ENCODE results near the gene CAPN10.

Gene CAPN10

GRCh38 chr2:240565333-240566202 is 21.0 kb upstream of the CAPN10 start:
- H3K27ac ChIP-seq = peak overlapping the region; percentile 94
- no peak for TF ChIP-seq CTCF (conservative IDR thresholded peaks at IDR 0.05)
- no peak for TF ChIP-seq ZFX (IDR thresholded peaks at IDR 0.05)

GRCh38 chr2:240566203-240567136 is 20.1 kb upstream of the CAPN10 start:
- H3K27ac ChIP-seq = peak overlapping the region; percentile 94
- TF ChIP-seq ZFX (IDR thresholded peaks at IDR 0.05) (no peak), CTCF (conservative IDR thresholded peaks at IDR 0.05) (peak; percentile 96)

- H3K27ac ChIP-seq = peak overlapping the region; percentile 94
- TF ChIP-seq ZFX (IDR thresholded peaks at IDR 0.05) (no peak), CTCF (conservative IDR thresholded peaks at IDR 0.05) (no peak)
Observed at GRCh38 chr2:240567137-240567871, 19.2 kb upstream of the CAPN10 start.

- TF ChIP-seq ZFX (IDR thresholded peaks at IDR 0.05) (no peak), CTCF (conservative IDR thresholded peaks at IDR 0.05) (no peak; the same call in 1 of the 2 replicates)
- H3K27ac ChIP-seq = peak within 1 kb of the TSS; percentile 94
Observed at GRCh38 chr2:240567872-240568677, 18.5 kb upstream of the CAPN10 start, which contains the start of gene RNPEPL1. Gene RNPEPL1, plus strand, starts transcription at chr2:240568484. Its CDS starts 103 bp downstream, at chr2:240568587.

- peak overlapping the region; percentile 94 for H3K27ac ChIP-seq
- peak; percentile 60; the same call in 1 of the 2 replicates for TF ChIP-seq ZFX (IDR thresholded peaks at IDR 0.05)
- TF ChIP-seq CTCF (conservative IDR thresholded peaks at IDR 0.05) = no peak
Observed at GRCh38 chr2:240568678-240569522, 17.6 kb upstream of the CAPN10 start.

Measured in C4-2B (cell line).